ENCODE data around the gene TPH1.
A peak's percentile ranks its signal among the peaks of the same experiment; 100 is the strongest.

Gene TPH1

GRCh38 chr11:18063125-18063524 is 17.1 kb upstream of the TPH1 start:
- Mint-ChIP-seq H3K9me3 (ENCODE audit: low read depth) (no peaks in the 10 kb centered on the region), H3K27me3 (no peaks in the 10 kb centered on the region), H3K27ac (no peak overlapping the region), H3K4me1 (ENCODE audit: low read depth) (no peaks in the 10 kb centered on the region), H3K36me3 (peaks cover 17% of the 10 kb centered on the region), H3K4me3 (no peak overlapping the region)

GRCh38 chr11:18061351-18061750 is 15.3 kb upstream of the TPH1 start:
- H3K36me3 Mint-ChIP-seq, result peaks cover 14% of the 10 kb centered on the region
- no peaks in the 10 kb centered on the region for H3K27me3 Mint-ChIP-seq
- no peak overlapping the region for H3K4me3 Mint-ChIP-seq
- no peaks in the 10 kb centered on the region for H3K4me1 Mint-ChIP-seq (ENCODE audit: low read depth)
- no peak overlapping the region for H3K27ac Mint-ChIP-seq
- no peaks in the 10 kb centered on the region for H3K9me3 Mint-ChIP-seq (ENCODE audit: low read depth)

GRCh38 chr11:18056561-18057181 is 10.6 kb upstream of the TPH1 start:
- Mint-ChIP-seq H3K9me3 (ENCODE audit: low read depth) (no peaks in the 10 kb centered on the region), H3K4me3 (no peak overlapping the region), H3K4me1 (ENCODE audit: low read depth) (no peaks in the 10 kb centered on the region), H3K36me3 (peaks cover 10% of the 10 kb centered on the region), H3K27me3 (no peaks in the 10 kb centered on the region), H3K27ac (no peak overlapping the region)

DNA sequence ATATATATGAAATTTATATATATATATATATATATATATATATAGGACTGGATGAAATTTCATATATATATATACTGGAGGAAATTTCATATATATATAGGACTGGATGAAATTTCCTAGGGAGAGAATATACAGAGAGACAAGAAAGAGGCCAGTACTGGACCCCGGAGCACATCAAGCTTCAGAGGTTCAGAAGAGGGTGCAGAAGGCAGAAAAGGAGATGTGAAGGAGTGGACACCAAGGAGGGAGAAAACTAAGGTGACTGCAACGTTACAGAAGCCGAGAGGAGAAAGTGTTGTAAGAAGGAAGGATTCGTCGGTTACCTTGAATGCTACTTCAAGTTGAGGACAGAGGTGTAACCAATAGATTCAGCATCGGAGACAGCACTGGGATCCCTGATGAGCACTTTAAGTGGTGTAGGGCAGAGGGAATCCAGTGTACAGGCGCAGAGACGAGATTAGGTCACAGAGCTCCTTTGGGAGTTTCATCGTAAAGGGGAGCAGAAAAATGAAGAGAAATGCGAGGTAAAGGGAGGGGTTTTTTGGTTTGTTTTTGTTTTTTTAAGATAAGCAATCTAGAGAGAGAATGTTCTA is 8.5 kb upstream of the TPH1 start:
- H3K27ac Mint-ChIP-seq, result no peak overlapping the region
- no peaks in the 10 kb centered on the region for H3K27me3 Mint-ChIP-seq
- H3K36me3 Mint-ChIP-seq, result peaks cover 8% of the 10 kb centered on the region
- no peaks in the 10 kb centered on the region for H3K4me1 Mint-ChIP-seq (ENCODE audit: low read depth)
- no peaks in the 10 kb centered on the region for H3K9me3 Mint-ChIP-seq (ENCODE audit: low read depth)
- H3K4me3 Mint-ChIP-seq, result no peak overlapping the region

- Mint-ChIP-seq H3K27me3 (peaks cover 14% of the 10 kb centered on the region), H3K27ac (no peak overlapping the region), H3K4me3 (no peak overlapping the region), H3K9me3 (ENCODE audit: low read depth) (peaks cover 5% of the 10 kb centered on the region), H3K4me1 (ENCODE audit: low read depth) (no peaks in the 10 kb centered on the region), H3K36me3 (peaks cover 29% of the 10 kb centered on the region)
Measured at GRCh38 chr11:18050848-18051247, 4.8 kb upstream of the TPH1 start.

DNA sequence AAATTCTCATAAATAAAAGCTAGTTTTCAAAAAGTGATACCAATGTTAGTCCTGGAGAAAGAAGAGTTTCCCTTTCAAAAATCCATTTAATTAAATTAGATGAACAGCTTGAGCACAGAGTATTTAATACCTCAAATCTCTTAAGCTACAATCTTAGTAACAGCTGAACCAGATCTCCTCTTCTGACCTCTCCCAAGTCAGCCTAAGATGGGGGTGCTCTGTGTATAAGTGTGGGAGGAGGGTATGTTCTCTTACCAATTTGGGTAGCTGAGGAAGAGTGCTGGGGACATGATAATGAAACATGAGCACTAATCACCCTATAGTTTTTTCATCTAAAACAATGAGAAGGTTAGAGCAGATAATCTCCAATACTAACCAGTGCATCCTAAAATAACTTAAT is 9.6 kb downstream of the TPH1 start:
- peaks cover 3% of the 10 kb centered on the region for H3K36me3 Mint-ChIP-seq
- no peak overlapping the region for H3K27ac Mint-ChIP-seq
- H3K27me3 Mint-ChIP-seq, result no peaks in the 10 kb centered on the region
- H3K4me3 Mint-ChIP-seq, result no peak overlapping the region
- no peaks in the 10 kb centered on the region for H3K4me1 Mint-ChIP-seq (ENCODE audit: low read depth)
- no peaks in the 10 kb centered on the region for H3K9me3 Mint-ChIP-seq (ENCODE audit: low read depth)

GRCh38 chr11:18027475-18027874 is 18.6 kb downstream of the TPH1 start:
- Mint-ChIP-seq H3K9me3 (ENCODE audit: low read depth) (no peaks in the 10 kb centered on the region), H3K36me3 (no peaks in the 10 kb centered on the region), H3K4me3 (no peak overlapping the region), H3K27ac (no peak overlapping the region), H3K27me3 (no peaks in the 10 kb centered on the region), H3K4me1 (ENCODE audit: low read depth) (no peaks in the 10 kb centered on the region)

DNA sequence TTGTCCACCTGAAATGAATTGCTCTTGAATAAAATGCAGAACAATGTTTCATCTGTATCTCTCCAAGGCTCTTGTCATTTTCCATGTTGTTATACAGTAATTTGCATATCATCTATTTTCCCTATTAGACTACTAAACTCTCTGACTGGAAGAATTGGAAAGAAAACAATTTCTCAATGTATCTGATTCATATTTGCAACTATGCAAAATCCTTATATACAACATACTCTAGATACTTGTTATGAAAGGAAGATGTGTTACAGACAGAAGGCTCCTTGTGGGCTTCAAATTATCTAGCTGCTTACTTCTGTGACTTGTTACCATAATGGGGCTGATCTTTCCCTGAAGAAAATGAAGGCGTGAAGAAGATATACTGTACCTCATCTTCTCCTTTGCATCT is 23.6 kb downstream of the TPH1 start:
- Mint-ChIP-seq H3K4me3 (no peak overlapping the region), H3K36me3 (peaks cover 7% of the 10 kb centered on the region), H3K27me3 (no peaks in the 10 kb centered on the region), H3K9me3 (ENCODE audit: low read depth) (no peaks in the 10 kb centered on the region), H3K27ac (no peak overlapping the region), H3K4me1 (ENCODE audit: low read depth) (no peaks in the 10 kb centered on the region)

DNA sequence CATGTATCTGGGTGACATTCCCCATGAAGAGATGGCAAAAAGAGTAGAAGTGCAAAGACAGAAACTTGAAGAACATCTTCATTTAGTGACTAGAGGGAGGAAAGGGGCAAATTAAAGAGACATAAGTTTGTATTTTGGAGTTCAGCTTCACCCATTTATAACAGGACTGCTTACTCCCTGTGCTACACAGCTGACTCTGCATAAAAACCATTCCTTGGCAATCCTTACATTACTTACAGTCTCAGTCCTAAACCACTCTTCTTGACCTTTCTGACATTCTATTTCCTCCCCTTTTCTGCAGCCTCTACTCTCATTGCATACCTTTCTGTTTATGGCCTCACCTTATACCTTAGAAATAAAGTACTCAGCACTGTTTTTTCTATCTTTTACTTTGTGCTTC is 26.4 kb downstream of the TPH1 start:
- no peak overlapping the region for H3K4me3 Mint-ChIP-seq
- peaks cover 6% of the 10 kb centered on the region for H3K4me1 Mint-ChIP-seq (ENCODE audit: low read depth)
- no peak overlapping the region for H3K27ac Mint-ChIP-seq
- peaks cover 7% of the 10 kb centered on the region for H3K36me3 Mint-ChIP-seq
- H3K27me3 Mint-ChIP-seq, result no peaks in the 10 kb centered on the region
- H3K9me3 Mint-ChIP-seq (ENCODE audit: low read depth), result no peaks in the 10 kb centered on the region

GRCh38 chr11:18016789-18017188 is 29.3 kb downstream of the TPH1 start:
- Mint-ChIP-seq H3K27ac (no peak overlapping the region), H3K9me3 (ENCODE audit: low read depth) (no peaks in the 10 kb centered on the region), H3K36me3 (peaks cover 4% of the 10 kb centered on the region), H3K4me3 (no peak overlapping the region), H3K27me3 (no peaks in the 10 kb centered on the region), H3K4me1 (ENCODE audit: low read depth) (peaks cover 26% of the 10 kb centered on the region)

DNA sequence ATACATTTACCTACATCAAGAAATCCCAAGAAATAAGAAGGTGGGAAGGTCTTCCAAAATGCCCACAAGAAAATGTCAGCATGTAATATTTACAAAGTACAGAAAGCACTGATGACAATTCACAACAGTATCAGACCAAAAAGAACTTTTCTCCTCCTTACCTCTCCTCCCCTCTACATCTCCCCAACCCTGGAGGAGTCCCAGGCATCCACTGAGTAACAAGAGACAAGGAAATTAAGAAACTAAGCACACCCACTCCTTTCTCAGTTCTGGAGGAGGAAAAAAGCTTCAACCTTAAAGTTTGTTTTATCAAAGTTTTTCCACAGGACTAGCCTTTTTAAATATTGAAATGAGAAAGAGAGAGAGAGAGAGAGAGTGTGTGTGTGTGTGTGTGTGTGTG is 31.2 kb downstream of the TPH1 start:
- H3K36me3 Mint-ChIP-seq, result no peaks in the 10 kb centered on the region
- H3K27me3 Mint-ChIP-seq, result no peaks in the 10 kb centered on the region
- no peaks in the 10 kb centered on the region for H3K9me3 Mint-ChIP-seq (ENCODE audit: low read depth)
- H3K27ac Mint-ChIP-seq, result no peak overlapping the region
- peak overlapping the region; percentile 59 for H3K4me3 Mint-ChIP-seq
- H3K4me1 Mint-ChIP-seq (ENCODE audit: low read depth), result peaks cover 33% of the 10 kb centered on the region

DNA sequence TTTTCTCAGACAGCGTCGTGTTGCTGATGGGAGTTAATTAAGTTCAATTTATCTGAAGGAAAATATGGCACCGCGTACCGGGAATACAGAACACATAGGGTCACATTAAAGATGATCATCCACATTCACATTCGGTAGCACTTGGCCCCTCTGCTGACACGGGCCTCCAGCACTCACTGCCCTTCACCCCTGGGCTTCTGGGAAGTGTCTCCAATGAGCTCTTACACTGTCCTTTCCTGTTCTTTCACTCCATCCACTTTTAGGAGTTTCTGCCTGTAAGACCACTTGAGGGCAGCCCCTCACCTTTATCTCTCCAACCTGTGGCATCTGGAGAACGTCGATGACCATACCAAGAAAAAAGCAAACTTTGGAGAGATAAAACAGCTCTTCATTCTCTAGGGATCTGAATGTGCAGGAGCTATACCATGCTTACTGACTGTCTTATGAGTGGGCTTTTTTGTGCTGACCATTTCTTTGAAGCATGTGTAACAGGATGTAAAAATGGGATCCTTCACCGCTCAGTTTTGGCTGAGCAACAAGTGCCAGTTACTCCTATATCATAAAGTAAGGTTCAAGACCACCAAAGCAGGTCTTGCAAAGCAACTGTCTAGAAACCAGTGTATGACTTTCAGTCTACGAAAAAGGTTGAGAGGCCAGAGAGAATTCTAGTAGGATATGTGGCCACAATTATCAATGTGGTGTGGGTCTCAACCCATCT is 32.1 kb downstream of the TPH1 start:
- Mint-ChIP-seq H3K9me3 (ENCODE audit: low read depth) (no peaks in the 10 kb centered on the region), H3K27me3 (no peaks in the 10 kb centered on the region), H3K27ac (peak overlapping the region; percentile 97), H3K36me3 (no peaks in the 10 kb centered on the region), H3K4me1 (ENCODE audit: low read depth) (peaks cover 33% of the 10 kb centered on the region), H3K4me3 (peak overlapping the region; percentile 96)

- Mint-ChIP-seq H3K27ac (peak within 1 kb of the TSS; percentile 97), H3K4me3 (peak within 1 kb of the TSS; percentile 96), H3K9me3 (ENCODE audit: low read depth) (no peaks in the 10 kb centered on the region)
Measured at GRCh38 chr11:18012906-18013781, 32.9 kb downstream of the TPH1 start, which contains the start of gene SERGEF. Gene SERGEF, minus strand, starts transcription at chr11:18013047. Its CDS starts 37 bp downstream, at chr11:18013010.

GRCh38 chr11:18012122-18012905 is 33.8 kb downstream of the TPH1 start:
- H3K9me3 Mint-ChIP-seq (ENCODE audit: low read depth), result no peaks in the 10 kb centered on the region

More at GRCh38 chr11:18012906-18013781, 32.9 kb downstream of the TPH1 start, which contains the start of gene SERGEF:
- H3K27me3 Mint-ChIP-seq, result no peaks in the 10 kb centered on the region
- peaks cover 33% of the 10 kb centered on the region for H3K4me1 Mint-ChIP-seq (ENCODE audit: low read depth)
- H3K36me3 Mint-ChIP-seq, result no peaks in the 10 kb centered on the region

More at GRCh38 chr11:18012122-18012905, 33.8 kb downstream of the TPH1 start:
- Mint-ChIP-seq H3K4me1 (ENCODE audit: low read depth) (peaks cover 33% of the 10 kb centered on the region), H3K4me3 (peak overlapping the region; percentile 96), H3K36me3 (no peaks in the 10 kb centered on the region), H3K27ac (peak overlapping the region; percentile 91), H3K27me3 (no peaks in the 10 kb centered on the region)
